Measurements from ENCODE around the gene MPZL2.
A peak's percentile ranks its signal among the peaks of the same experiment; 100 is the strongest.
"Not testable (repeated sequence)": the region's sequence is repeated elsewhere in the genome, so short reads cannot be mapped to it uniquely, and the experiment has no call there.

Gene MPZL2

DNA sequence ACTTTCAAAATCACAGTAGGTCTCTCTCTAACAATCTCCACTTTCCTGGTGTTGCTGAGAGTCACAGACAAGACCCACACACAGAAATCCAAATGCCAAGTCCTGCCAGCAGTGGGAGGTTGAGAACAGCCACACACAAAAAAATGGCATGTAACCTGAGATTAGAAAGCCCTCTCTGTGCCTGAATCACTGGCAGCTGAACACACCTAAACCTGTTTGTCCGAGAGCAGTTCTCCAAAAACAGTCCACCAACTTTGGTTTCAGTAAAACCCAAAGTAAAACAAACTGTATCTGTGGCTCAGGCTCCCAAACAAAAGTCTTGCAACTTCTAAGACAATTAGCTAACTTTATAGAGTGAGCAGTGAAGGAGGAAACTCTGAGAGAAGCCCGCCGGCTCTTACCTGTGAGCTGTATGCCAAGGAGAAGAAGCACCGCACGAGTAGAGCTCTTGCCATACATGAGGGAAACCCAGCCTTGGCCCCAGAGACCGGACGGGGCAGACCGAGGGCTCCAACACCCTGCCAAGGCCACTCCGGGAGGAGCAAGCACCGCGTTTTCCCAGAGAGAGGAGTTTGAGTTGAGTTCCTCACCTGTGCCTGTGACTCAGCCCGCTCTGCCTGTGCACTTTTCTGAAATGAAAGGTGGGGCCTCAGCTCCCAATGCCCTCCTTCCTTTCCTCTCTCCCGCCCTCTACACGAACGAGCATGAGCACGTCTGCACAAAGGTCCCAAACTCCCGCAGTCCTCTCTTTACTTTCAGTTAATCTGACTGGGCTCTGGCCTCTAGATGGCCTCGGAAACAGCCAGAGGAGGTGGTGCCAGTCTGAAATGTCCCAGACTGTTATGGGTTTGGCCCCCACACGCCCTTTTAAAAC lies at the start of gene MPZL2:
Gene MPZL2 (minus strand): TSS at position 603 of the 874 bp plus-strand sequence. CDS start 144 bp downstream, at position 459.
- DNase-seq (ENCODE audit: low read depth in 2 of 2): no peak

- no peak for DNase-seq (ENCODE audit: low read depth in 2 of 2)
Observed at GRCh38 chr11:118313242-118313641, 49.1 kb upstream of the MPZL2 start.

DNA sequence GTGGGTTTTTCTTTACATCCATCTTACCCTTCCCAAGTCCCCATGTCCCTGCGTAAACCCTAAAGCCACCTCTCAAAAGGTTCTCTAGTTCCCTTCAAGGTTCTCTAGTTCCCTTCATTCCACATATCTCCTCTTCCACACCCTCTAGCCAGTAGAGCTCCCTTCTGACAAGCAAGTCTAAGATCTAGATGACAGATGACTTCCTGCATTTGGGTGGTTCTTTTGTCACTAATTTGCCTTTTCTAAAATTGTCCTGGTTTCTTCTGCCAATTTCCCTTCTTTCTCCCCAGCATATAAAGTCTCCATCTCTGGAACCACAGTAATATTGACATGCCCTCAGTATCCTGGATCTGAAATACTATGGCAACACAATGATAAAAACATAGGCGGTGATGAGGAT lies 48.2 kb upstream of the MPZL2 start:
- no peak for DNase-seq (ENCODE audit: low read depth in 2 of 2)

- no peak for DNase-seq (ENCODE audit: low read depth in 2 of 2)
Observed at GRCh38 chr11:118311518-118311917, 47.4 kb upstream of the MPZL2 start.

DNA sequence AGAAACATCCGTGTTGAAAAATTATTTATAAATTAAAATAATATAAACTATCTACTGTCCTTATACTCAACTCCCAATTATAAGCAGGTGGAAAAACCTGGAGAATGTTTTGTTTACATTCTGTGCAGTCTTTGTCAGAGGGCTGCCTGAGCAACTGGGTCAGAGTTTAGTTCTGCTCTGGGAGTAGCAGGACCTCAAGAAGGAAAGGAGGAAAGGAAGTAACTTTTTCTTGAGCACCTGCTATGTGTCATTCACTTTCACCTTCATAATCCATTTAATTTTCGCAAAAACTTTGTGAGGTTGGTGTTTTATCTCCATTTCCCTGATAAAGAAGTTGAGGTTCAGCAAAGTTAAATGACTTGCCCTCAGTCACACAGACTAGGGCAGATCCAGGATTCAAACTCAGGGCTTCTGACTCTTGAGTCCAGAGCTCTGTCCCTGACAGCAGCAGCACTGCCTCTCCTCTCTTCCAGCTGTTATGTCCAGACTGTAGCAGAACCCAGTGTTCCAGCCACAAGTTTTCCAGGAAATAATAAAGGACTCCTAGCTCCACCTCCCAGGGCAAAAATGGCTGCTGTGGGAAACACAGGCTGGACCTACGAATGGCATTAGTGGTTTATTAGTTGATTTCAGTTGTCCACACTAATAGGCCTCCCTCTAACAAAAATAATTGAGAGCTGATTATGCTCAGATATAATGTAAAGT lies 46.8 kb upstream of the MPZL2 start:
- DNase-seq (ENCODE audit: low read depth in 2 of 2): no peak

GRCh38 chr11:118310271-118310670 lies 46.2 kb upstream of the MPZL2 start:
- DNase-seq (ENCODE audit: low read depth in 2 of 2): no peak

- DNase-seq (ENCODE audit: low read depth in 2 of 2): not testable (repeated sequence)
Observed at GRCh38 chr11:118308995-118309528, 45.0 kb upstream of the MPZL2 start.

DNA sequence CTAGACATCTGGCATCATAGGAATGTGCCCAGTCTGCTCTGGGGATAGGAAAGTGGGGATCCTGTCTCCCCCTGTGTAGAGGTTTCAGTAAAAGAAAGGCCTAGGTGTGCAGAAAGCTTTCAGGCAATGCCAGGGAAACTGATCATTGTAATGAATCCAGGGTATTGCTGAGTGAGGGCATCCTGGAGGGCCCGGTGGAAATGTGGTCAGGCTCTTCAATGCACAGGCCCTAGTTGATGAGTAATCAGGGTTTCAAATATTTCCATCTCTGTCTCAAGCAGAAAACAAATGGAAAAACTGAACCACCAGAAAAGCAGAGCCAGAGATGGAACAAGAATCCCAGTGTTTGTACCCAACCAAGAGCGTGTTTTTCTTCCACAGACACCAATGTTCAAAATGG lies 42.5 kb upstream of the MPZL2 start:
- peak in 1 of 2 donors; percentile 51 for DNase-seq (ENCODE audit: low read depth in 2 of 2)

GRCh38 chr11:118305726-118306125 lies 41.6 kb upstream of the MPZL2 start:
- no peak for DNase-seq (ENCODE audit: low read depth in 2 of 2)

- DNase-seq (ENCODE audit: low read depth in 2 of 2): peak in 1 of 2 donors; percentile 33
Observed at GRCh38 chr11:118304568-118305248, 40.6 kb upstream of the MPZL2 start, which contains the start of gene CD3E. CD3E (plus strand) TSS chr11:118304730; CDS start chr11:118304953, 223 bp downstream.

- no peak for DNase-seq (ENCODE audit: low read depth in 2 of 2)
Observed at GRCh38 chr11:118304227-118304567, 40.1 kb upstream of the MPZL2 start.

GRCh38 chr11:118301600-118302195 lies 37.6 kb upstream of the MPZL2 start:
- DNase-seq (ENCODE audit: low read depth in 2 of 2): no peak

DNA sequence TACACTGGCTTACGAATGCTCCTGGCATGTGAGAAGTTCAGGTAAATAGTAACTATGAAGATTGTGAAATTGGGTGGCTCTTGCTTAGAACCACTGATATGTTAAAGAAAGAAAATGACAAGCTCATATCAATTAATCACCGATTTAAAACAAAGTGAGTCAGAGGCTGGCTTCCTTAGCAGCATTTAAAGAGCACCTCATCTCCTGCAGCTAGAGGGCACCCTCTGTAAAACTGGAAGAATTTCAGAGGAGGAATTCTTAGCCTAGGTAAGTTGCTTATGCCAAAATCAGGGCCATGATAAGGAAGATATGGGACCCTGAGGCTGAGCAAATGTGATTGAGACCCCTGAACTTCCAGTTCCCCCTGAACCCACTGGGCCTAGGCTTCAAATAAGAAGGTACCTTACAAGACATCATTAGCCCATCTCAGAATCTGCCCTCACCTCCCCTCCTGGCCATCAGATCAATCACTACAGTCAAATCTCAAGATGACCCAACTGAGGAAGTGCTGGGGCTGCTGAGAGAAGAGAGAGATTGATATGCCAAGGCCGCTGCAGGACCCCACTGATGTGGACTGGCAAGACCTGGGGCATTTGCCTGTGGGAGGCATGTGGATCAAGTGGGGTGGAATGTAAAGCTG lies 31.8 kb upstream of the MPZL2 start:
- DNase-seq (ENCODE audit: low read depth in 2 of 2): peak in 1 of 2 donors; percentile 27

DNA sequence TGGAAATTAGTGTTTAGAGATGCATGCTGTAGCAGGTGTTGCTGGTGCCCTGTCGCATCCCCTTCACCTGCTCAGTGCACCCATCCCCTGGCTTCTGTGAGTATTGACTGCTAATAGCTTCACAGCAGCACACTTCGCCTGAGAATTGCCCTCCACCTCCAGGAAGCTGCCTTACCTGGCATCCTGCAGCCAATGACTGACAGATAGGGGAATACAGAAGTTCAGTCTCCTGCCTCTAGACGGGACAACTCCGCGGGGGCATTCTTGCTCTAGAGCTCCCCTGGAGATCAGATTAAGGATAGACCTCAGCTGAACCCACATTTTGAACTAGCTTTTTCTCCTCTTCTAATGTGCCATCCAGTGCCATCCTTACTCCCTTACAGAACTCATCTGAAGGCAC lies 31.1 kb upstream of the MPZL2 start:
- DNase-seq (ENCODE audit: low read depth in 2 of 2): no peak

DNA sequence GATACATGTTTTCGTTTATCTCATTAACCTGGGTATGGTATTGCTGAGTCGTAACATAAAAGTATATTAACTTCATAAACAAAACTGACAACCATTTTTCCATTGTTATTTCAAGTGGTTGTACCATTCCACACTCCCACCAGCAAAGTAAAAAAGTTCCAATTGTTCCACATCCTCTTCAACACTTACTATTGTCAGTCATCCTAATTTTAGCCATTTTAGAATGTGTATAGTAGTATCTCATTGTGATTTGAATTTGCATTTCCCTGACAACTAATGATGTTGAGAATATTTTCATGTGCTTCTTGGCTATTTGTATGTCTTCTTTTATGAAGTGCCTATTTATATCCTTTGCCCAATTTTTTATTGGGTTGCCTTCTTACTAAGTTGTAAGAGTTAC lies 30.0 kb upstream of the MPZL2 start:
- no peak for DNase-seq (ENCODE audit: low read depth in 2 of 2)

- no peak for DNase-seq (ENCODE audit: low read depth in 2 of 2)
Observed at GRCh38 chr11:118291477-118292135, 27.5 kb upstream of the MPZL2 start.

GRCh38 chr11:118290923-118291322 lies 26.8 kb upstream of the MPZL2 start:
- peak in 1 of 2 donors; percentile 24 for DNase-seq (ENCODE audit: low read depth in 2 of 2)

DNA sequence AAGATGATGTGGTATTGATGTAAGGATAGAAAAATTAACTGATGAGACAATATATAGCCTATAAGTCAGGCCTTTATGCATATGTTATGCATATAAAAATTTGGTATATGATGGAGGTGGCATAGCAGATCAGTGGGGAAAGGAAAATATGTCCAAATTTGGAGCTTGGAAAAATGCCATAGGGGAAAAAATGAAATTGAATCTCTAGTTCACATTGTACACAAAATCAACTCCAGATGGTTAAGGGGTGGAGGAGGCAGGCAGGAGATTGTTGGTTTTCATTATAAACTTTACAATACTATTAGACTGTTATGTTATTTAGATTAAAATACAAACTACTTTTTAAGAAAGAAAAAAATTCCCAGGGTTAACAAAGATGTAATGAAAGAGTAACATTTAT lies 25.3 kb upstream of the MPZL2 start:
- DNase-seq (ENCODE audit: low read depth in 2 of 2): no peak

DNA sequence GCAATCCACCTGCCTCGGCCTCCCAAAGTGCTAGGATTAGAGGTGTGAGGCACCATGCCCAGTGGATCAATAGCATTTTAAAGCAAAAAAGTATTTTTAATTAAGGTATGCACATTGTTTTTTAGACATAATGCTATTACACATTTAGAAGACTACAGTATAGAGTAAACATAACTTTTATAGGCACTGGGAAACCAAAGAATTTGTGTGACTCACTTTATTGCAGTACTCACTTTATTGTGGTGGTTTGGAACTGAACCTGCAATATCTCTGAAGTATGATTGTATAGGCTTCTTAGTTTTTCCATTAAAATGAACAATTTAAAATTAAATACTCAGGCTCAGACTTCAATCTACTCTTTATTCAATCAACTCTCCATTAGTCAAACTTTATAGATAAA lies 22.9 kb upstream of the MPZL2 start:
- no peak for DNase-seq (ENCODE audit: low read depth in 2 of 2)

- DNase-seq (ENCODE audit: low read depth in 2 of 2): no peak
Observed at GRCh38 chr11:118286545-118286944, 22.4 kb upstream of the MPZL2 start.
